Activated B cell treated with CpG ODN at 0.5 μM for 24 hours (primary cell): ENCODE measurements around the gene CDK5RAP3. TPM values are rescaled to one million over a fixed set of nuclear protein-coding genes. Genes with fewer than 3 reads are reported as not detected.
"Not testable (repeated sequence)": the region's sequence is repeated elsewhere in the genome, so short reads cannot be mapped to it uniquely, and the experiment has no call there.

Experiments used
- ATAC-seq: fragments of 200-7000 bp; cut with Tn5 transposase; one replicate; pipeline ENCODE4 v1.10.0; 2021; ENCODE audit warnings: low read depth, mild to moderate bottlenecking, moderate library complexity
- CTCF ChIA-PET: fragments of 350-600 bp; sonication (Branson Sonifier 250); formaldehyde crosslinking; loops from one replicate; lab custom pipeline; 2021; ENCODE audit warnings: antibody characterized with exemption; lab: Charles Lee
- POLR2A ChIA-PET: fragments of 350-600 bp; sonication (Branson Sonifier 250); formaldehyde crosslinking; loops from one replicate; lab custom pipeline; 2021; ENCODE audit warnings: antibody characterized with exemption; lab: Charles Lee
- DNase-seq: peaks from one replicate; pipeline ENCODE4 v3.0.0; 2022
- H3K27ac Mint-ChIP-seq: one replicate; pipeline ENCODE4 v1.8.0; 2020; ENCODE audit warnings: mixed read lengths
- H3K27me3 Mint-ChIP-seq: one replicate; pipeline ENCODE4 v1.8.0; 2021; ENCODE audit warnings: mixed read lengths
- H3K36me3 Mint-ChIP-seq: one replicate; pipeline ENCODE4 v1.8.0; 2021; ENCODE audit warnings: low read depth, mixed read lengths
- H3K4me1 Mint-ChIP-seq: one replicate; pipeline ENCODE4 v1.8.0; 2021; ENCODE audit warnings: mixed read lengths
- H3K4me3 Mint-ChIP-seq: one replicate; pipeline ENCODE4 v1.8.0; 2020; ENCODE audit warnings: mild to moderate bottlenecking, mixed read lengths
- H3K9me3 Mint-ChIP-seq: one replicate; pipeline ENCODE4 v1.8.0; 2020; ENCODE audit warnings: mixed read lengths
- CTCF ChIP-seq: fragments of 200-600 bp; IDR thresholded peaks from one replicate; pipeline ENCODE4 v1.8.0; 2022; ENCODE audit warnings: antibody characterized with exemption, mild to moderate bottlenecking
- intact Hi-C: fragments of 100-400 bp; cut with micrococcal nuclease; formaldehyde crosslinking; loops from one replicate; pipeline ENCODE4 v1.15.1; 2024
- total RNA-seq: library from RNA; stranded (reverse); gene quantifications from 2 replicates; pipeline ENCODE4 v1.2.3, GENCODE V29; 2022

CDK5RAP3 gene
- total RNA-seq, 1 donor from 2014 or later = 286 TPM

- ChIA-PET POLR2A (interaction anchor here (0.8 kb wide), 1 partner anchor 13 kb away, joined by 3 read pairs; the partner anchor contains the start of gene CDK5RAP3), CTCF (no interaction called here)
- no peak for TF ChIP-seq CTCF
- Mint-ChIP-seq H3K36me3 (peaks cover 55% of the 10 kb centered on the region), H3K9me3 (no peaks in the 10 kb centered on the region), H3K27ac (no peak overlapping the region), H3K4me3 (no peak overlapping the region), H3K4me1 (peaks cover under 1% of the 10 kb centered on the region), H3K27me3 (no peaks in the 10 kb centered on the region)
- no peak for DNase-seq
- ATAC-seq = no peak
- intact Hi-C loops = no loop called here
Observed at GRCh38 chr17:47983492-47984223, 12.7 kb downstream of the CDK5RAP3 start.

GRCh38 chr17:47986520-47986919, 15.6 kb downstream of the CDK5RAP3 start:
- no peak for TF ChIP-seq CTCF
- H3K4me3 Mint-ChIP-seq = no peak overlapping the region
- H3K27ac Mint-ChIP-seq = no peak overlapping the region
- CTCF ChIA-PET = no interaction called here
- H3K9me3 Mint-ChIP-seq = no peaks in the 10 kb centered on the region
- H3K36me3 Mint-ChIP-seq = peaks cover 26% of the 10 kb centered on the region
- POLR2A ChIA-PET = no interaction called here
- DNase-seq = no peak
- H3K27me3 Mint-ChIP-seq = no peaks in the 10 kb centered on the region
- no peaks in the 10 kb centered on the region for H3K4me1 Mint-ChIP-seq
- intact Hi-C loops = no loop called here
- no peak for ATAC-seq

GRCh38 chr17:47987240-47987835, 16.4 kb downstream of the CDK5RAP3 start:
- CTCF ChIA-PET = no interaction called here
- POLR2A ChIA-PET = no interaction called here
- Mint-ChIP-seq H3K27me3 (no peaks in the 10 kb centered on the region), H3K4me3 (no peak overlapping the region), H3K4me1 (no peaks in the 10 kb centered on the region), H3K9me3 (no peaks in the 10 kb centered on the region), H3K27ac (no peak overlapping the region), H3K36me3 (peaks cover 19% of the 10 kb centered on the region)
- no peak for TF ChIP-seq CTCF
- DNase-seq (no peak), ATAC-seq (no peak)
- intact Hi-C loops = no loop called here

- not testable (repeated sequence) for ATAC-seq
Observed at GRCh38 chr17:47988445-47988844, 17.5 kb downstream of the CDK5RAP3 start.

GRCh38 chr17:47989159-47989558, 18.2 kb downstream of the CDK5RAP3 start:
- no peaks in the 10 kb centered on the region for H3K4me1 Mint-ChIP-seq
- no peak for ATAC-seq
- H3K27me3 Mint-ChIP-seq = peaks cover 2% of the 10 kb centered on the region
- H3K9me3 Mint-ChIP-seq = no peaks in the 10 kb centered on the region
- DNase-seq = no peak
- peaks cover 3% of the 10 kb centered on the region for H3K36me3 Mint-ChIP-seq
- intact Hi-C loops = no loop called here
- ChIA-PET CTCF (no interaction called here), POLR2A (no interaction called here)
- no peak overlapping the region for H3K4me3 Mint-ChIP-seq
- no peak overlapping the region for H3K27ac Mint-ChIP-seq
- no peak for TF ChIP-seq CTCF

More at GRCh38 chr17:47988445-47988844, 17.5 kb downstream of the CDK5RAP3 start:
- CTCF ChIA-PET, H3K36me3 Mint-ChIP-seq, H3K27ac Mint-ChIP-seq, H3K4me1 Mint-ChIP-seq, intact Hi-C loops, POLR2A ChIA-PET, DNase-seq, H3K27me3 Mint-ChIP-seq, H3K4me3 Mint-ChIP-seq, H3K9me3 Mint-ChIP-seq: not testable (repeated sequence)
